Breast epithelium (tissue), 3 donors: ENCODE results near the gene CNTN2.

ENCODE experiments used
- POLR2A ChIP-seq: fragments of 450-650 bp; IDR thresholded peaks from one replicate; pipeline ENCODE4 v1.6.1; 2016; ENCODE audit warnings: antibody characterized with exemption, mild to moderate bottlenecking, moderate library complexity
- POLR2AphosphoS5 ChIP-seq, 3 donors: sonication (generic); formaldehyde crosslinking; IDR thresholded peaks; one replicate each; pipeline ENCODE4 v1.6.1; 2017; ENCODE audit warnings: antibody characterized with exemption in 3 of 3
- TF ChIP-seq, protein P1 (sequence below), 3 donors: fragments of 450-650 bp; IDR thresholded peaks; one replicate each; pipeline ENCODE4 v1.5.1; 2016 to 2017; ENCODE audit warnings: antibody characterized with exemption in 3 of 3, mild to moderate bottlenecking in 3 of 3, moderate library complexity in 3 of 3

GRCh38 chr1:205014783-205015182 is 28.2 kb upstream of the CNTN2 start:
- TF ChIP-seq, protein P1, sequence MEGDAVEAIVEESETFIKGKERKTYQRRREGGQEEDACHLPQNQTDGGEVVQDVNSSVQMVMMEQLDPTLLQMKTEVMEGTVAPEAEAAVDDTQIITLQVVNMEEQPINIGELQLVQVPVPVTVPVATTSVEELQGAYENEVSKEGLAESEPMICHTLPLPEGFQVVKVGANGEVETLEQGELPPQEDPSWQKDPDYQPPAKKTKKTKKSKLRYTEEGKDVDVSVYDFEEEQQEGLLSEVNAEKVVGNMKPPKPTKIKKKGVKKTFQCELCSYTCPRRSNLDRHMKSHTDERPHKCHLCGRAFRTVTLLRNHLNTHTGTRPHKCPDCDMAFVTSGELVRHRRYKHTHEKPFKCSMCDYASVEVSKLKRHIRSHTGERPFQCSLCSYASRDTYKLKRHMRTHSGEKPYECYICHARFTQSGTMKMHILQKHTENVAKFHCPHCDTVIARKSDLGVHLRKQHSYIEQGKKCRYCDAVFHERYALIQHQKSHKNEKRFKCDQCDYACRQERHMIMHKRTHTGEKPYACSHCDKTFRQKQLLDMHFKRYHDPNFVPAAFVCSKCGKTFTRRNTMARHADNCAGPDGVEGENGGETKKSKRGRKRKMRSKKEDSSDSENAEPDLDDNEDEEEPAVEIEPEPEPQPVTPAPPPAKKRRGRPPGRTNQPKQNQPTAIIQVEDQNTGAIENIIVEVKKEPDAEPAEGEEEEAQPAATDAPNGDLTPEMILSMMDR (IDR thresholded peaks at IDR 0.05) = no peak
- TF ChIP-seq POLR2A = no peak
- TF ChIP-seq POLR2AphosphoS5 (IDR thresholded peaks at IDR 0.05) = no peak
